ENCODE measurements around the gene SEL1L3. TPM values are rescaled to one million over a fixed set of nuclear protein-coding genes. Genes with fewer than 3 reads are reported as not detected.

Gene SEL1L3
- total RNA-seq, 1 donor from 2014 or later = 24.9 TPM

GRCh38 chr4:25882226-25882625, 19.4 kb upstream of the SEL1L3 start:
- Histone ChIP-seq H3K27me3 (ENCODE audit: insufficient read depth, low read length) (no peaks in the 10 kb centered on the region), H4K20me1 (ENCODE audit: insufficient read depth, low read length) (no peaks in the 10 kb centered on the region), H3K4me1 (ENCODE audit: insufficient read depth, low read length) (peaks cover 17% of the 10 kb centered on the region), H3K9ac (ENCODE audit: low read length) (no peak overlapping the region), H3K4me2 (ENCODE audit: low read length) (no peak overlapping the region), H3K79me2 (ENCODE audit: insufficient read depth, low read length) (no peaks in the 10 kb centered on the region), H3K9me3 (ENCODE audit: insufficient read depth, low read depth, low read length) (no peaks in the 10 kb centered on the region), H3K36me3 (ENCODE audit: insufficient read depth, low read length) (no peaks in the 10 kb centered on the region), H3K4me3 (ENCODE audit: insufficient read depth, low read depth, low read length) (no peak overlapping the region), H3K27ac (ENCODE audit: low read depth, low read length) (no peak overlapping the region), H2AFZ (ENCODE audit: low read depth, low read length) (no peak overlapping the region)
- H3K9me3 Mint-ChIP-seq (ENCODE audit: unreplicated experiment) = no peaks in the 10 kb centered on the region
- H3K36me3 Mint-ChIP-seq (ENCODE audit: low read depth, unreplicated experiment) = no peaks in the 10 kb centered on the region
- TF ChIP-seq CTCF (IDR thresholded peaks at IDR 0.05; ENCODE audit: insufficient read depth, low read depth, low read length) (no peak), EZH2 (IDR thresholded peaks at IDR 0.05; ENCODE audit: insufficient read depth, low read length) (no peak)
- H3K4me1 Mint-ChIP-seq (ENCODE audit: low read depth, unreplicated experiment) = peaks cover 11% of the 10 kb centered on the region
- no peak overlapping the region for H3K4me3 Mint-ChIP-seq (ENCODE audit: unreplicated experiment)
- FAIRE-seq (no peak), DNase-seq (ENCODE audit: low read depth) (no peak)
- no peak overlapping the region for H3K27ac Mint-ChIP-seq (ENCODE audit: unreplicated experiment)
- peaks cover 8% of the 10 kb centered on the region for H3K27me3 Mint-ChIP-seq (ENCODE audit: low read depth, unreplicated experiment)

- no peaks in the 10 kb centered on the region for H3K36me3 Mint-ChIP-seq (ENCODE audit: low read depth, unreplicated experiment)
- peaks cover 5% of the 10 kb centered on the region for H3K27me3 Mint-ChIP-seq (ENCODE audit: low read depth, unreplicated experiment)
- H3K4me3 Mint-ChIP-seq (ENCODE audit: unreplicated experiment) = no peak overlapping the region
- no peak overlapping the region for H3K4me2 ChIP-seq (ENCODE audit: low read length)
- no peak overlapping the region for H2AFZ ChIP-seq (ENCODE audit: low read depth, low read length)
- H3K4me1 ChIP-seq (ENCODE audit: insufficient read depth, low read length) = peaks cover 17% of the 10 kb centered on the region
- H3K36me3 ChIP-seq (ENCODE audit: insufficient read depth, low read length) = no peaks in the 10 kb centered on the region
- no peak for DNase-seq (ENCODE audit: low read depth)
- FAIRE-seq = no peak
- TF ChIP-seq EZH2 (IDR thresholded peaks at IDR 0.05; ENCODE audit: insufficient read depth, low read length) (no peak), CTCF (IDR thresholded peaks at IDR 0.05; ENCODE audit: insufficient read depth, low read depth, low read length) (no peak)
- no peaks in the 10 kb centered on the region for H3K9me3 ChIP-seq (ENCODE audit: insufficient read depth, low read depth, low read length)
- no peaks in the 10 kb centered on the region for H3K79me2 ChIP-seq (ENCODE audit: insufficient read depth, low read length)
- H3K4me3 ChIP-seq (ENCODE audit: insufficient read depth, low read depth, low read length) = no peak overlapping the region
- H3K9me3 Mint-ChIP-seq (ENCODE audit: unreplicated experiment) = peaks cover 3% of the 10 kb centered on the region
- H3K27ac ChIP-seq (ENCODE audit: low read depth, low read length) = no peak overlapping the region
- no peak overlapping the region for H3K27ac Mint-ChIP-seq (ENCODE audit: unreplicated experiment)
- H3K27me3 ChIP-seq (ENCODE audit: insufficient read depth, low read length) = no peaks in the 10 kb centered on the region
- peaks cover 11% of the 10 kb centered on the region for H3K4me1 Mint-ChIP-seq (ENCODE audit: low read depth, unreplicated experiment)
- H4K20me1 ChIP-seq (ENCODE audit: insufficient read depth, low read length) = no peaks in the 10 kb centered on the region
- no peak overlapping the region for H3K9ac ChIP-seq (ENCODE audit: low read length)
These were observed 18.4 kb upstream of the SEL1L3 start for GRCh38 chr4:25881193-25881592.

- no peak overlapping the region for H3K27ac ChIP-seq (ENCODE audit: low read depth, low read length)
- H3K36me3 ChIP-seq (ENCODE audit: insufficient read depth, low read length) = no peaks in the 10 kb centered on the region
- Mint-ChIP-seq H3K27me3 (ENCODE audit: low read depth, unreplicated experiment) (peaks cover 5% of the 10 kb centered on the region), H3K9me3 (ENCODE audit: unreplicated experiment) (peaks cover 3% of the 10 kb centered on the region), H3K36me3 (ENCODE audit: low read depth, unreplicated experiment) (no peaks in the 10 kb centered on the region), H3K27ac (ENCODE audit: unreplicated experiment) (no peak overlapping the region), H3K4me3 (ENCODE audit: unreplicated experiment) (no peak overlapping the region), H3K4me1 (ENCODE audit: low read depth, unreplicated experiment) (peaks cover 11% of the 10 kb centered on the region)
- no peak overlapping the region for H2AFZ ChIP-seq (ENCODE audit: low read depth, low read length)
- H3K4me2 ChIP-seq (ENCODE audit: low read length) = no peak overlapping the region
- H3K9ac ChIP-seq (ENCODE audit: low read length) = no peak overlapping the region
- no peaks in the 10 kb centered on the region for H3K27me3 ChIP-seq (ENCODE audit: insufficient read depth, low read length)
- H3K4me3 ChIP-seq (ENCODE audit: insufficient read depth, low read depth, low read length) = no peak overlapping the region
- H4K20me1 ChIP-seq (ENCODE audit: insufficient read depth, low read length) = no peaks in the 10 kb centered on the region
- no peak for TF ChIP-seq EZH2 (IDR thresholded peaks at IDR 0.05; ENCODE audit: insufficient read depth, low read length)
- TF ChIP-seq CTCF (IDR thresholded peaks at IDR 0.05; ENCODE audit: insufficient read depth, low read depth, low read length) = no peak
- no peaks in the 10 kb centered on the region for H3K79me2 ChIP-seq (ENCODE audit: insufficient read depth, low read length)
- H3K9me3 ChIP-seq (ENCODE audit: insufficient read depth, low read depth, low read length) = no peaks in the 10 kb centered on the region
- DNase-seq (ENCODE audit: low read depth) = peak; percentile 19
- FAIRE-seq = no peak
- H3K4me1 ChIP-seq (ENCODE audit: insufficient read depth, low read length) = peaks cover 16% of the 10 kb centered on the region
These were observed 17.3 kb upstream of the SEL1L3 start for GRCh38 chr4:25879991-25880651.

Measured in astrocyte (in vitro differentiated cells and primary cell).